ENCODE measurements around the gene DGKI.

Gene DGKI

GRCh38 chr7:137656227-137656849 is 190.4 kb downstream of the DGKI start:
- no peak overlapping the region for H3K9ac ChIP-seq (ENCODE audit: low read length)
- no peaks in the 10 kb centered on the region for H3K9me3 ChIP-seq (ENCODE audit: insufficient read depth, low read length)
- no peaks in the 10 kb centered on the region for H3K27me3 ChIP-seq (ENCODE audit: low read depth, low read length)
- no peaks in the 10 kb centered on the region for H3K36me3 ChIP-seq (replicated peaks; ENCODE audit: low read depth, low read length)
- H3K4me2 ChIP-seq (ENCODE audit: low read length): peak overlapping the region; percentile 21; the same call in 1 of the 2 replicates
- H3K79me2 ChIP-seq (ENCODE audit: low read length): no peaks in the 10 kb centered on the region
- H2AFZ ChIP-seq (ENCODE audit: low read depth, low read length): peak overlapping the region; percentile 48; the same call in 1 of the 2 replicates
- peaks cover 19% of the 10 kb centered on the region for H3K4me1 ChIP-seq (ENCODE audit: low read length)
- H4K20me1 ChIP-seq (ENCODE audit: insufficient read depth, low read length): no peaks in the 10 kb centered on the region
- H3K4me3 ChIP-seq (ENCODE audit: low read length): no peak overlapping the region
- TF ChIP-seq EZH2phosphoT487 (IDR thresholded peaks at IDR 0.05; ENCODE audit: low read depth): no peak
- TF ChIP-seq CTCF (IDR thresholded peaks at IDR 0.05; ENCODE audit: low read depth, low read length): peak; percentile 94
- no peak overlapping the region for H3K27ac ChIP-seq (ENCODE audit: low read length)

DNA sequence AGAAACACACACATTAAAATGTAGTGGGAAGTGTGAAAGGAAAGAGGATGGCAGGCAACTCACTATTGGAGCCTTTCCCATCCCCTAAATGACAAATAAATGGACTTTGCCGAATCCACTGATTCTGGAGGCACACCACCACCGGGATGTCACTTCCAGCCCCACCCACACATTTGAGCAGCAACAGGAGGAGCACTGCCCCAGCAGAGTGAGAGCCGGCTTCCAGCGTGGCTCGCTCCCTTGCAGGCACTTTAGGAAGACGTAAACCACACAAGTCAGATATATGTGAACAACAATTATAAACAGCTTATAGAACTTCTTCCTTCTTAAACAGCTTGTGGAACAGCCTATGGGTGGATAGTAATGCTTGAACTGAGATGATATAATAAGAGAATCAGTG is 191.0 kb downstream of the DGKI start:
- Histone ChIP-seq H3K36me3 (replicated peaks; ENCODE audit: low read depth, low read length) (no peaks in the 10 kb centered on the region), H3K9me3 (ENCODE audit: insufficient read depth, low read length) (no peaks in the 10 kb centered on the region), H3K27ac (ENCODE audit: low read length) (no peak overlapping the region), H2AFZ (ENCODE audit: low read depth, low read length) (peak overlapping the region; percentile 48; the same call in 1 of the 2 replicates), H3K9ac (ENCODE audit: low read length) (no peak overlapping the region), H3K79me2 (ENCODE audit: low read length) (no peaks in the 10 kb centered on the region), H3K4me2 (ENCODE audit: low read length) (peak overlapping the region; percentile 21; the same call in 1 of the 2 replicates), H3K4me3 (ENCODE audit: low read length) (no peak overlapping the region), H4K20me1 (ENCODE audit: insufficient read depth, low read length) (no peaks in the 10 kb centered on the region), H3K4me1 (ENCODE audit: low read length) (peaks cover 19% of the 10 kb centered on the region), H3K27me3 (ENCODE audit: low read depth, low read length) (no peaks in the 10 kb centered on the region)
- TF ChIP-seq EZH2phosphoT487 (IDR thresholded peaks at IDR 0.05; ENCODE audit: low read depth) (no peak), CTCF (IDR thresholded peaks at IDR 0.05; ENCODE audit: low read depth, low read length) (no peak)

DNA sequence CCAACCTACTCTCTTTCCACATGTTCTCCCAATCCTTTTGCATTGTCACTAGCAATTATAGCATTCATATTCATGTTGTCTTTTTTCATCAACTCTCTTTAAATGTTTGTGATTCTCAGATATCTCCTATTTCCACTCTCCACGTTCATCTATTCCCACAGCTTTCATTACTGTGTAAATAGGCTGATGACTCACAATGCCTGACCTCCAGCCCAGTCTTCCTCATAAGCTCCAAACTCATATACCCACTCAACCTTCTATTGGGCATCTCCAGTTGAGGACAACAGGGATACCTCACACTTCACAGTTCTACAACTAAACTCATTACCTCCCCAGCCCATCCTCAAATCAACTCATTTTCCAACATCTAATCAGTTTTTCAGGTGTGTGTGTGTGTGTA is 194.1 kb downstream of the DGKI start:
- no peaks in the 10 kb centered on the region for H3K36me3 ChIP-seq (replicated peaks; ENCODE audit: low read depth, low read length)

More for the DNA sequence above, 194.1 kb downstream of the DGKI start:
- no peaks in the 10 kb centered on the region for H3K27me3 ChIP-seq (ENCODE audit: low read depth, low read length)
- H3K9me3 ChIP-seq (ENCODE audit: insufficient read depth, low read length): no peaks in the 10 kb centered on the region
- no peaks in the 10 kb centered on the region for H3K79me2 ChIP-seq (ENCODE audit: low read length)
- no peak overlapping the region for H3K4me2 ChIP-seq (ENCODE audit: low read length)
- TF ChIP-seq CTCF (IDR thresholded peaks at IDR 0.05; ENCODE audit: low read depth, low read length) (no peak), EZH2phosphoT487 (IDR thresholded peaks at IDR 0.05; ENCODE audit: low read depth) (no peak)
- H2AFZ ChIP-seq (ENCODE audit: low read depth, low read length): no peak overlapping the region
- H3K4me1 ChIP-seq (ENCODE audit: low read length): peaks cover 16% of the 10 kb centered on the region
- H3K4me3 ChIP-seq (ENCODE audit: low read length): no peak overlapping the region
- H3K9ac ChIP-seq (ENCODE audit: low read length): no peak overlapping the region
- no peak overlapping the region for H3K27ac ChIP-seq (ENCODE audit: low read length)
- no peaks in the 10 kb centered on the region for H4K20me1 ChIP-seq (ENCODE audit: insufficient read depth, low read length)
